Measurements from ENCODE around the gene GALNT17.

DNA sequence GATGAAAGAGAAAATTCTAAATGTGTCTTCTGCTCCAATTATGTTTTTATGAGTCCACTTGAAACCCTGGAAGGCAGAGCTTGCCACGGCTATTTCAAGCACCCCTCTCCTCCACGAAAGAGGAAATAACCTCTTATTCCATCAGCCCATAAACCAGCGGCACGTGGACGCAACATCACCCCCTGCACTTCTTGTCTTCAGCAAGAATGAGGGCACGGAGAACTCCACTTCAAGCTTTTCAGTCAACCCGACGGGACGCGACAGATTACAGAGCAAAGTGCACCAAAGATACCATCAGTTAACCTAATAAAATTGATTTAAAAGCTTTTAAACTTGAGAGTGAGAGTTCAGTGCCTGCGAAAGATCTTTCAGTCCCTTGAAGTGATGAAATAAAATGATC lies 406.3 kb downstream of the GALNT17 start:
- TF ChIP-seq RNF2 (IDR thresholded peaks at IDR 0.05; ENCODE audit: borderline replicate concordance, low read depth) (no peak), NR3C1 (IDR thresholded peaks at IDR 0.05) (no peak), HDAC2 (IDR thresholded peaks at IDR 0.05) (no peak), POLR2A (IDR thresholded peaks at IDR 0.05; ENCODE audit: low read length) (no peak), HOXA7 (CRISPR knock-in tag; IDR thresholded peaks at IDR 0.05) (no peak)
- TF ChIP-seq, protein P1, sequence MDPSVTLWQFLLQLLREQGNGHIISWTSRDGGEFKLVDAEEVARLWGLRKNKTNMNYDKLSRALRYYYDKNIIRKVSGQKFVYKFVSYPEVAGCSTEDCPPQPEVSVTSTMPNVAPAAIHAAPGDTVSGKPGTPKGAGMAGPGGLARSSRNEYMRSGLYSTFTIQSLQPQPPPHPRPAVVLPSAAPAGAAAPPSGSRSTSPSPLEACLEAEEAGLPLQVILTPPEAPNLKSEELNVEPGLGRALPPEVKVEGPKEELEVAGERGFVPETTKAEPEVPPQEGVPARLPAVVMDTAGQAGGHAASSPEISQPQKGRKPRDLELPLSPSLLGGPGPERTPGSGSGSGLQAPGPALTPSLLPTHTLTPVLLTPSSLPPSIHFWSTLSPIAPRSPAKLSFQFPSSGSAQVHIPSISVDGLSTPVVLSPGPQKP (IDR thresholded peaks at IDR 0.05; ENCODE audit: low read depth, low read length), result no peak
- TF ChIP-seq, protein P2, sequence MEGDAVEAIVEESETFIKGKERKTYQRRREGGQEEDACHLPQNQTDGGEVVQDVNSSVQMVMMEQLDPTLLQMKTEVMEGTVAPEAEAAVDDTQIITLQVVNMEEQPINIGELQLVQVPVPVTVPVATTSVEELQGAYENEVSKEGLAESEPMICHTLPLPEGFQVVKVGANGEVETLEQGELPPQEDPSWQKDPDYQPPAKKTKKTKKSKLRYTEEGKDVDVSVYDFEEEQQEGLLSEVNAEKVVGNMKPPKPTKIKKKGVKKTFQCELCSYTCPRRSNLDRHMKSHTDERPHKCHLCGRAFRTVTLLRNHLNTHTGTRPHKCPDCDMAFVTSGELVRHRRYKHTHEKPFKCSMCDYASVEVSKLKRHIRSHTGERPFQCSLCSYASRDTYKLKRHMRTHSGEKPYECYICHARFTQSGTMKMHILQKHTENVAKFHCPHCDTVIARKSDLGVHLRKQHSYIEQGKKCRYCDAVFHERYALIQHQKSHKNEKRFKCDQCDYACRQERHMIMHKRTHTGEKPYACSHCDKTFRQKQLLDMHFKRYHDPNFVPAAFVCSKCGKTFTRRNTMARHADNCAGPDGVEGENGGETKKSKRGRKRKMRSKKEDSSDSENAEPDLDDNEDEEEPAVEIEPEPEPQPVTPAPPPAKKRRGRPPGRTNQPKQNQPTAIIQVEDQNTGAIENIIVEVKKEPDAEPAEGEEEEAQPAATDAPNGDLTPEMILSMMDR (IDR thresholded peaks at IDR 0.05), result no peak
